ENCODE measurements around the gene SERP1.

DNA sequence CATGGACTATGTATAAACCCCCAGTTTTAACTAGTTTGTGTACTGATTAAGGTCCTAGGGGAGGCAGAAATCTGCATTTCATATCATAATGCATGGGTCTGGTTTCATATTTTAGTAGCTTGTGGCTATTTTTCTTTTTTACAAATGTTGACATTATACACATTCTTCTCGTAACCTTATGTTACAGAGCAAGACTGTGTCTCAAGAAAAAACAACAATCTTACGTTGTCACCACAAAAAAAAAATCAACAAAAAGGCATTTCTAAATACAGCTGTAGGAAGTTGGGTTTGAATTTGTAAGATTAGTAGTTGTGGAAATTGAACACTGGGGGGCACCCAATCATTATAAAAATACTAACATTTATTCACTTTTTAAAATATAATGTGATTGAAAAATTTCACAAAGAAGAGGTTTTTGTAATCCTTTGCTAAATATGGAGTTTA is 17.9 kb downstream of the SERP1 start:
- TF ChIP-seq, protein P1, sequence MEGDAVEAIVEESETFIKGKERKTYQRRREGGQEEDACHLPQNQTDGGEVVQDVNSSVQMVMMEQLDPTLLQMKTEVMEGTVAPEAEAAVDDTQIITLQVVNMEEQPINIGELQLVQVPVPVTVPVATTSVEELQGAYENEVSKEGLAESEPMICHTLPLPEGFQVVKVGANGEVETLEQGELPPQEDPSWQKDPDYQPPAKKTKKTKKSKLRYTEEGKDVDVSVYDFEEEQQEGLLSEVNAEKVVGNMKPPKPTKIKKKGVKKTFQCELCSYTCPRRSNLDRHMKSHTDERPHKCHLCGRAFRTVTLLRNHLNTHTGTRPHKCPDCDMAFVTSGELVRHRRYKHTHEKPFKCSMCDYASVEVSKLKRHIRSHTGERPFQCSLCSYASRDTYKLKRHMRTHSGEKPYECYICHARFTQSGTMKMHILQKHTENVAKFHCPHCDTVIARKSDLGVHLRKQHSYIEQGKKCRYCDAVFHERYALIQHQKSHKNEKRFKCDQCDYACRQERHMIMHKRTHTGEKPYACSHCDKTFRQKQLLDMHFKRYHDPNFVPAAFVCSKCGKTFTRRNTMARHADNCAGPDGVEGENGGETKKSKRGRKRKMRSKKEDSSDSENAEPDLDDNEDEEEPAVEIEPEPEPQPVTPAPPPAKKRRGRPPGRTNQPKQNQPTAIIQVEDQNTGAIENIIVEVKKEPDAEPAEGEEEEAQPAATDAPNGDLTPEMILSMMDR (conservative IDR thresholded peaks at IDR 0.05; ENCODE audit: low read depth, low read length), result peak; percentile 55
- TF ChIP-seq EZH2 (IDR thresholded peaks at IDR 0.05; ENCODE audit: borderline replicate concordance, low read depth, low read length, poor library complexity, severe bottlenecking), result no peak
